ENCODE data around the gene GH2.

Gene GH2

GRCh38 chr17:63841350-63842172, 40.2 kb downstream of the GH2 start:
- no peak for DNase-seq (ENCODE audit: low read depth, low spot score)

- DNase-seq (ENCODE audit: low read depth, low spot score) = no peak
These were observed 41.0 kb downstream of the GH2 start for GRCh38 chr17:63840591-63841349.

- no peak for DNase-seq (ENCODE audit: low read depth, low spot score)
These were observed 43.0 kb downstream of the GH2 start for GRCh38 chr17:63838631-63839171.

- no peak for DNase-seq (ENCODE audit: low read depth, low spot score)
These were observed 43.7 kb downstream of the GH2 start for GRCh38 chr17:63837962-63838600.

GRCh38 chr17:63837480-63837879, 44.3 kb downstream of the GH2 start:
- DNase-seq (ENCODE audit: low read depth, low spot score) = no peak

GRCh38 chr17:63836811-63837210, 44.9 kb downstream of the GH2 start:
- no peak for DNase-seq (ENCODE audit: low read depth, low spot score)

GRCh38 chr17:63835167-63835720, 46.5 kb downstream of the GH2 start:
- DNase-seq (ENCODE audit: low read depth, low spot score) = no peak

GRCh38 chr17:63834431-63835166, 47.1 kb downstream of the GH2 start:
- no peak for DNase-seq (ENCODE audit: low read depth, low spot score)

- no peak for DNase-seq (ENCODE audit: low read depth, low spot score)
These were observed 47.9 kb downstream of the GH2 start for GRCh38 chr17:63833741-63834373.

GRCh38 chr17:63833026-63833740, 48.6 kb downstream of the GH2 start:
- no peak for DNase-seq (ENCODE audit: low read depth, low spot score)

- DNase-seq (ENCODE audit: low read depth, low spot score) = no peak
These were observed 49.3 kb downstream of the GH2 start for GRCh38 chr17:63832455-63832854.

GRCh38 chr17:63832014-63832413, 49.7 kb downstream of the GH2 start:
- no peak for DNase-seq (ENCODE audit: low read depth, low spot score)

GRCh38 chr17:63831505-63831904, 50.2 kb downstream of the GH2 start:
- no peak for DNase-seq (ENCODE audit: low read depth, low spot score)

- no peak for DNase-seq (ENCODE audit: low read depth, low spot score)
These were observed 50.7 kb downstream of the GH2 start for GRCh38 chr17:63830904-63831491.

GRCh38 chr17:63830278-63830677, 51.5 kb downstream of the GH2 start:
- no peak for DNase-seq (ENCODE audit: low read depth, low spot score)
